GM18519 (cell line): Measurements from ENCODE around the gene LRATD1.
"Not testable (repeated sequence)": the region's sequence is repeated elsewhere in the genome, so short reads cannot be mapped to it uniquely, and the experiment has no call there.

Experiments used
- ATAC-seq: cut with Tn5 transposase; IDR thresholded peaks from one replicate; pipeline ENCODE4 v1.9.1; 2021; ENCODE audit warnings: mild to moderate bottlenecking, moderate library complexity; ENCODE audit not compliant: unreplicated experiment, low FRiP score

Gene LRATD1, protein sequence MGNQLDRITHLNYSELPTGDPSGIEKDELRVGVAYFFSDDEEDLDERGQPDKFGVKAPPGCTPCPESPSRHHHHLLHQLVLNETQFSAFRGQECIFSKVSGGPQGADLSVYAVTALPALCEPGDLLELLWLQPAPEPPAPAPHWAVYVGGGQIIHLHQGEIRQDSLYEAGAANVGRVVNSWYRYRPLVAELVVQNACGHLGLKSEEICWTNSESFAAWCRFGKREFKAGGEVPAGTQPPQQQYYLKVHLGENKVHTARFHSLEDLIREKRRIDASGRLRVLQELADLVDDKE

DNA sequence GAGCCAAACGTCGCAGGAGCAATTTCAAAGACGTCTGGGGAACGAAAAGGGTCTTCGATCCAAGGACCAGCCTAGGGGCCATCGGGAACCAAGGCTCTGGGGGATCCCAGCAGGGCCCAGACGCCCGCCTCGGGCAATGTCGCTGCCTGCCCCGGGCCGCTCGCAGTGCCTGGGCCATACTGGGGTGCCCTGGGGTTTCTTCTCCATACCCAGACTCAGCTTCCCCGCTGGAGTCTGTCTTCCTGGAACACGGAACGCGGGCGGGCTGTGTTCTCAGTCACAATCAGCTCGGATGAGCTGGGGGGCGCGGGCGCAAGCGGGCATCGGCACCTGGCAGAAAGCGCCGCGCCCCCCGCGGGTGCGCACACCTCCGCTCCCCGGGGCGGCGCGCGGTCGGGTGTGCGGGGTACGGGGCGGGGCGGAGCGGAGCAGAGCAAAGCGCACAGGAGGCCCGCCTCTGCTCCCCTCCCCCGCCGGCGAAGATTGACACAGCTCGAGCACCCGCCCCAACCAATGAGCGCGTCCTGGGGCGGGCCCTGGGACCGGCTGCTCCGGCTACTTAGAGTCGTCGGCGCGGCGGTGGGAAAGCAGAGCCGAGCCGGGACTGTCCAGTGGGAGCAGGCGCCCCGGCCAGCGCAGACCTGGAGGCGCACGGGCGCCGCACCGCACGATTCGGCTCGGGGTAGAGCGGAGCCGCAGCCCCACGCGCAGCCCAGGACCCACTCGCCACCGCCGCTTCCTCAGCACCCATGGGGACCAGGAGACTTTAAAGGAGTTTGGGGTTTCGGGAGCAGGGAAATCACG is at the start of gene LRATD1:
LRATD1 (plus strand) TSS at position 585 of the 804 bp plus-strand sequence. CDS start 1,263 bp downstream, outside the sequence.
- no peak for ATAC-seq

- no peak for ATAC-seq
Observed at GRCh38 chr2:14583059-14583458, 49.5 kb upstream of the LRATD1 start.

- ATAC-seq, result no peak
Observed at GRCh38 chr2:14583802-14584201, 48.7 kb upstream of the LRATD1 start.

DNA sequence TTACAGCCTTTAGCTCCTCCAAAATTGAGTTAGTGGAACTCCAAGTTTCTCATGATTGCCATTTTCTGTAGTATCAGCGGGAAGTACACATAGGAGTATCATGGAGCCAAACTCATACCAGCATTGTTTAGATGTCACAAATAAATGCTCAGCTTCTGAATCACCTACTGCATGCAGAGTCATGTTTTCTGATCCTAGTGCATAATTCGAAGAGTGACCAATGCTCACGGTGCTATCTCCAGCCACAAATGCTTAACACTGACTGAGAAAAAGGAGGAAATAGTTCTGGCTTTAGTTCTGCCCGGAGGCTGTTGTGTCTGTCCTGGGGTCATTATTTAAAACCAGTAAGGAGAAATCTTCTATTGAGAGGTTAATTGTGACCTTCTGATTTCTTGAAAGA is 45.4 kb upstream of the LRATD1 start:
- ATAC-seq, result no peak

- no peak for ATAC-seq
Observed at GRCh38 chr2:14601156-14601770, 31.3 kb upstream of the LRATD1 start.

GRCh38 chr2:14602309-14602708 is 30.2 kb upstream of the LRATD1 start:
- ATAC-seq, result no peak

DNA sequence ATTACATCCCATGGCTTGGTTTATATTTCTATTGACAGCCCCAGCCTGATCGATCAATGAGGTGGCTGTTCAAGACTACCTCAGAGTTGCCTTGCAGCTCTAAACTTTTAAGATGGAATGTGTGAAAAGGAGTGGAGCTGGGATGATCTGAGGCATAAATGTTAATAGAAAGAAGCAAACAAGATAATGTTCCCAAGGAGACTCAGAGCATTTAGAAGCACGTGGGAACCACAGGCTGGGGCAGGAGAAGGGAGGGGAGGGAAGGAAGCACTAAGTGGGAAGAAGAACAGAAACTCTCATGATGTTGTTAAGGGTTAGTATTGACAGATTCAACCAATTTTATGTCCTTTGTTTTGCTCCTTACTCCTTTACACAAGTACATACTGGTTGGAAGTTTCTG is 28.8 kb upstream of the LRATD1 start:
- no peak for ATAC-seq

DNA sequence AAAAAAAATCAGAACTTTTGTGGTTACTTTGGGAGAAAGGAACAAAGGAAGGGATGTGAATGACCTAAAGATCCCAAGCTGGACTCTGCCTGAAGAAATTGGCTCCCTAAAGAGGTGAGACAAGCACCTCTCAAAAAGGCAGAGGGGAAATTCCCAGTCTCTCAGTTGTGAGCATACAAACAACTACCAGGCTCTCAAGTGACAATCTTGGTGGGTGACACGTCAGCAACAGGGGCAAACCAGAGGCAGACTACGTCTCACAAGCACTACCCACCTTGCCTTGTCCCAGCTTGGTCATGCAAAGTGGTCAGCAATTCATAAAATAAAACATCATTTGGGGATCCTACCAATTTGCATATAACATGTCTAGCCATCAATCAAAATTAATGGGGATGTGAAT is 24.3 kb upstream of the LRATD1 start:
- no peak for ATAC-seq

- no peak for ATAC-seq
Observed at GRCh38 chr2:14614017-14614416, 18.5 kb upstream of the LRATD1 start.

DNA sequence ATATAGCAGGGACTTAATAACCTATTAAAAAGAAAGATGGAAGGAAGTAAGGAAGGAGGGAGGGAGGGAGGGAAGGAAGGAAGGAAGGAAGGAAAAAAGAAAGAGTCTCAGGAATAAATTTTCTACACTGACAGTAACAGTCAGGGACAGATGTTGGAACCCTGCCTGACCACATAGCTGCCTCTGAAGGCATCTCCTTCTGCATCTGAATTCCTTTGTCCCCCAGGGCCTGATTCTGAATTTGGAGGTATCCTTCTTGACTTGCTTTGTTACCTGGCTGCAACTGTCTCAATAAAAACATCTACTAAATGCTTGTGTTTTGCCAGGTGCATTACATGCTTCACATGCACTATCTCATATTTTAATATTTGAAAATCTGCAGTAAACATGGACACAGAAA is 17.4 kb upstream of the LRATD1 start:
- no peak for ATAC-seq

- ATAC-seq, result no peak
Observed at GRCh38 chr2:14615760-14616159, 16.8 kb upstream of the LRATD1 start.

DNA sequence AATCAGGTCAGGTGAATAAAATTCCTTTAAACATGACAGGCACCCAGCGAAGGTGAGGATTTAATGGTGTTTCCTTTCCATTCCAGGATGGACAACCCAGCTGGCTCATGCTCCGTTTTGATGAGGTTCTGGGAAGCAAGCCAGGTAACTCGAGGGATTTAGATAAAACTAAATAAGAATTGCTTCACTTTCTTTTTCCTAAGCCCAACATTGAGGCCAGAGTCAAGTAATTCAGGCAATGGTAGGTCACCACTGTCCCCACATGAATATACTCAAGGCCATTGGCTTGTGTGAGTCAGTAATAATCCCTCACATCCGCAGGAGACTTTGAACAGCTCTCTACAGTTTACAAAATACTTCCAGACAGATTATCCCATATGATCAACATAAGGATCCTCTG is 16.2 kb upstream of the LRATD1 start:
- ATAC-seq, result no peak

DNA sequence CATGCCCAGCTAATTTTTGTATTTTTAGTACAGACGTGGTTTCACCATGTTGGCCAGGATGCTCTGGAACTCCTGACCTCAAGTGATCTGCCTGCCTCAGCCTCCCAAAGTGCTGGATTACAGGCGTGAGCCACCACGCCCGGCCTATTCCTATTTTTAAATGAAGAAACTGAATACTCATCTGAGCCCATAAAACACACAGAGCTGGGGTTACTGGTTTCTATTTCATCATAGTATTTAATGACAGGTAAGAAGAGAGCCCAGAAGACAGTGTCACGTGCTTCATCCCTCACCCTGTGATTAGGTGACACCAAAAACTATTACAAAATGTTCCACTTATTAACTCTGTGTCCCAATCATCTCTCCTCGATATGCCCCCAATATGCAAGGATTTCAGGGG is 15.6 kb upstream of the LRATD1 start:
- no peak for ATAC-seq

GRCh38 chr2:14619441-14619840 is 13.1 kb upstream of the LRATD1 start:
- ATAC-seq, result no peak

DNA sequence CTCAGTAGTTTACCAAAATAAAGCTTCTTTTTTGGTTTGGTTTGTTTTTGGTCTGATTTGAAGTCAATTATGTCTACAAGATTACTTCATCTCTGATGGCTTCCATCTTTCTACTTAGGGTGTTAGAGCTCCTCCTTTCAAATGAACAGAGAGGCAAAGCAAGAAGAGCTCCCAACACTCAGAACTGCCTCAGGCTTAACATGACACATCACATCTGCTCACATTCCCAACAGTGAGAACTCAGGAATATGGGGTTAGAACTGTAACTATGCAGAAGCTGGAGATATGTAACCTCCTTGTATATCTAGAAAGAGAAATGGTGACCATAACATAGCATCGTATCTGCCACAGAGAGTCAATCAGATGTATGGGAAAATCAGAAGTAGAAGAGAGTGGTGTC is 11.4 kb upstream of the LRATD1 start:
- ATAC-seq, result no peak

DNA sequence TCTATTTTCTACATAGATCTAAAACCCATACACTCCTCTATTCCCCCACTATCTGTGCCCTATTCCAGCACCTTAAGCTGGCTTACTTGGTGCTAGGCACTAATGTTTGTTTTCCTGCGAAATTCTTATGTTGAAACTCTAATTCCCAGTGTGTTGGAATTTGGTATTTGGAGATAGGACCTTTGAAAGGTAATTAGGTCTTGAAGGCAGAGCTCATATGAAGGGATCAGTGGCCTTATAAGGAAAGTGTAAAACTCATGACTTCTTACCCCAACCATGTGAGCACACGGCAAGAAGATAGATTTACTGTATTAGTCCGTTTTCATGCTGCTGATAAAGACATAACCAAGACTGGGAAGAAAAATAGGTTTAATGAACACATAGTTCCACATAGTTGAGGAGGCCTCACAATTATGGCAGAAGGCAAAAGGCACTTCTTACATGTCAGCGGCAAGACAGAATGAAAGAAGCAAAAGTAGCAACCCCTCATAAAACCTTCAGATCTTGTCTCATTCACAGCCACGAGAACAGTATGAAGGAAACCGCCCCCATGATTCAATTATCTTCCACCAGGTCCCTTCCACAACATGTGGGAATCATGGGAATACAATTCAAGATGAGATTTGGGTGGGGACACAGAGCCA is 10.5 kb upstream of the LRATD1 start:
- no peak for ATAC-seq

DNA sequence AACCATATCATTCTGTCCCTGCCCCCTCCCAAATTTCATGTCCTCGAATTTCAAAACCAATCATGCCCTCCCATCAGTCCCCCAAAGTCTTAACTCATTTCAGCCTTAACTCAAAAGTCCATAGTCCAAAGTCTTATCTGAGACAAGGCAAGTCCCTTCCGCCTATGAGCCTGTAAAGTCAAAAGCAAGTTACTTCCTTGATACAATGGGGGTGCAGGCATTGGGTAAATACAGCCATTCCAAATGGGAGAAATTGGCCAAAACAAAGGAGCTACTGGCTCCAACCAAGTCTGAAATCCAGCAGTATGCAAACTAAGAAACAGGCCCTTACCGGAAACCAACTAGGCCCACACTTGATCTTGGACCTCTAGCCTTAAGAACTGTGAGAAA is 10.0 kb upstream of the LRATD1 start:
- not testable (repeated sequence) for ATAC-seq

- no peak for ATAC-seq
Observed at GRCh38 chr2:14623237-14623636, 9.3 kb upstream of the LRATD1 start.

- ATAC-seq, result no peak
Observed at GRCh38 chr2:14626873-14627272, 5.6 kb upstream of the LRATD1 start.

- no peak for ATAC-seq
Observed at GRCh38 chr2:14628901-14629300, 3.6 kb upstream of the LRATD1 start.

DNA sequence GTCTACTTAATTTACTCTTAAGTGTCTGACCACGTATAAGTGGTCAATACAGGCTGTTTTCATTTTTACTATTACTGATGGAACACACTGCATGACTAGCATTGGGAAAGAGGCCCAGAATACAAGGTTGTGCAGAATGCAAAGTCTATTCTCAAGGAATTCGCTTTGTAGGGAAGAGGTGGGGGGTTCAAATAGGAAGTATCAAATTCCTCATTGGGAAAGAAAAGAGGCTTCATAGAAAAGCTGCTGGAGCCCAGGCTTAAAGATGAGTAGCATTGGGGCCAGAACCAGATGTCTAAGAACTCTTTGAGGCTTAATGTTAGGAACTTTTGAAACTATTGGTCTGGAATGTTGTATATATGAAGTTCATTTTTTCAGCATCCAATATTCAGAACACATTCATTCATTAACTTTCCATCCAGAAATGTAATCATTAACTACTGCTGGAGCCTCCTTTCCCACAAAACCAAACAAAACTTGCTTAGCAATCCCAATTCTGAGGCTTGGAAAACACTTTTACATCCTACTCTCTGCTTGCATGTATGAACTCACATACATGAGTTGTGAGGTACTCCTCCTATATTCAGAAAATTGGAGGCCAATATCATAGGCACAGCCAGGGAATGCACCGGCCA is 994 bp upstream of the LRATD1 start:
- ATAC-seq, result no peak
